Breast epithelium (tissue), 3 donors: Measurements from ENCODE around the gene POLR3C.

Experiments used
- CTCF ChIP-seq, 3 donors: fragments of 450-650 bp; IDR thresholded peaks; one replicate each; pipeline ENCODE4 v1.5.1; 2016 to 2017; ENCODE audit warnings: antibody characterized with exemption in 3 of 3, mild to moderate bottlenecking in 3 of 3, moderate library complexity in 3 of 3
- POLR2A ChIP-seq: fragments of 450-650 bp; IDR thresholded peaks from one replicate; pipeline ENCODE4 v1.6.1; 2016; ENCODE audit warnings: antibody characterized with exemption, mild to moderate bottlenecking, moderate library complexity
- POLR2AphosphoS5 ChIP-seq, 3 donors: sonication (generic); formaldehyde crosslinking; IDR thresholded peaks; one replicate each; pipeline ENCODE4 v1.6.1; 2017; ENCODE audit warnings: antibody characterized with exemption in 3 of 3

GRCh38 chr1:145788580-145788979 lies 35.4 kb upstream of the POLR3C start:
- TF ChIP-seq CTCF (IDR thresholded peaks at IDR 0.05) (no peak), POLR2AphosphoS5 (IDR thresholded peaks at IDR 0.05) (no peak), POLR2A (no peak)
